Spinal cord (tissue), 10 donors: ENCODE results near the gene SASH1. TPM values are rescaled to one million over a fixed set of nuclear protein-coding genes. Genes with fewer than 3 reads are reported as not detected.
A peak's percentile ranks its signal among the peaks of the same experiment; 100 is the strongest.

Source experiments
- DNase-seq, 6 donors: peaks; one replicate each; pipeline versions ENCODE4 v3.0.0 to v3.0.0-alpha.2; 2013 to 2015; ENCODE audit warnings: low spot score in 6 of 6, low read depth in 4 of 6
- H3K27ac ChIP-seq: one replicate; pipeline ENCODE4 v1.5.1; 2013; ENCODE audit warnings: low read depth, low read length, control low read depth
- H3K27me3 ChIP-seq: one replicate; pipeline ENCODE4 v1.6.1; 2013; ENCODE audit warnings: low read length; ENCODE audit not compliant: control insufficient read depth, insufficient read depth
- H3K36me3 ChIP-seq: one replicate; pipeline ENCODE4 v1.6.1; 2013; ENCODE audit warnings: low read length; ENCODE audit not compliant: control insufficient read depth, insufficient read depth
- H3K4me1 ChIP-seq: one replicate; pipeline ENCODE4 v1.6.1; 2013; ENCODE audit warnings: low read length; ENCODE audit not compliant: control insufficient read depth, insufficient read depth
- H3K4me3 ChIP-seq: one replicate; pipeline ENCODE4 v1.5.1; 2013; ENCODE audit warnings: low read depth, low read length, control low read depth
- H3K9me3 ChIP-seq: one replicate; pipeline ENCODE4 v1.6.1; 2013; ENCODE audit warnings: low read length; ENCODE audit not compliant: control insufficient read depth, insufficient read depth
- WGBS: methylation state at CpG from one replicate; pipeline ENCODE4 v1.1.5; 2013; ENCODE audit warnings: missing lambda C conversion rate; ENCODE audit not compliant: insufficient coverage; 5-methylcytosine and 5-hydroxymethylcytosine counted together
- polyA plus RNA-seq, 2 donors: library from polyadenylated mRNA; unstranded; fragments of 120-200 nt; gene quantifications; one replicate each; pipeline ENCODE4 v1.2.1, GENCODE V29; 2013; ENCODE audit not compliant: insufficient read length in 2 of 2
- total RNA-seq, 2 donors: library from RNA; depleted of rRNA in 1 of 2; stranded (reverse); fragments of 120-200 nt in 1 of 2; fragments of >200 nt in 1 of 2; gene quantifications; one replicate each; pipeline versions ENCODE4 v1.2.3 to v1.2.4, GENCODE V29; 2013 to 2014
- donor health status: healthy.

The SASH1 gene
- total and polyA plus RNA-seq, 4 donors = 51.0 to 77.3 (median 59.4) TPM

- Histone ChIP-seq H3K9me3 (no peaks in the 10 kb centered on the region), H3K36me3 (peaks cover 3% of the 10 kb centered on the region), H3K27ac (peak overlapping the region; percentile 57), H3K27me3 (no peaks in the 10 kb centered on the region), H3K4me1 (peaks cover 14% of the 10 kb centered on the region), H3K4me3 (no peak overlapping the region)
- peak in 2 of 6 donors; percentile 34 to 65 for DNase-seq
- WGBS = 10% methylated on average over 2 of the region's 6 CpGs
Observed at GRCh38 chr6:148491638-148492251, 149.1 kb downstream of the SASH1 start.

- peak overlapping the region; percentile 62 for H3K27ac ChIP-seq
- WGBS = 90% methylated on average over 2 of the region's 5 CpGs
- DNase-seq = no peak
Observed at GRCh38 chr6:148492654-148493290, 150.1 kb downstream of the SASH1 start.

GRCh38 chr6:148493424-148493823 lies 150.8 kb downstream of the SASH1 start:
- no peak overlapping the region for H3K4me3 ChIP-seq
- H3K27ac ChIP-seq = peak overlapping the region; percentile 62
- H3K27me3 ChIP-seq = no peaks in the 10 kb centered on the region
- no peaks in the 10 kb centered on the region for H3K36me3 ChIP-seq
- H3K9me3 ChIP-seq = no peaks in the 10 kb centered on the region
- no peak for DNase-seq
- WGBS = 84% methylated on average over 3 of the region's 6 CpGs
- peaks cover 14% of the 10 kb centered on the region for H3K4me1 ChIP-seq

More at GRCh38 chr6:148492654-148493290, 150.1 kb downstream of the SASH1 start:
- Histone ChIP-seq H3K36me3 (no peaks in the 10 kb centered on the region), H3K27me3 (no peaks in the 10 kb centered on the region), H3K4me1 (peaks cover 14% of the 10 kb centered on the region), H3K9me3 (no peaks in the 10 kb centered on the region), H3K4me3 (no peak overlapping the region)

- Histone ChIP-seq H3K36me3 (no peaks in the 10 kb centered on the region), H3K27ac (peak overlapping the region; percentile 4), H3K4me3 (no peak overlapping the region), H3K4me1 (peaks cover 14% of the 10 kb centered on the region), H3K9me3 (no peaks in the 10 kb centered on the region), H3K27me3 (no peaks in the 10 kb centered on the region)
- DNase-seq = no peak
- 83% methylated on average over 1 of the region's 8 CpGs for WGBS
Observed at GRCh38 chr6:148494226-148494625, 151.6 kb downstream of the SASH1 start.

GRCh38 chr6:148495029-148495428 lies 152.4 kb downstream of the SASH1 start:
- no peak overlapping the region for H3K27ac ChIP-seq
- 100% methylated on average over 2 of the region's 6 CpGs for WGBS

GRCh38 chr6:148497257-148497656 lies 154.6 kb downstream of the SASH1 start:
- no peak overlapping the region for H3K27ac ChIP-seq
- H3K4me1 ChIP-seq = peaks cover 5% of the 10 kb centered on the region
- WGBS = no CpG with 5 or more reads among the region's 2 CpGs
- no peaks in the 10 kb centered on the region for H3K27me3 ChIP-seq
- no peak overlapping the region for H3K4me3 ChIP-seq
- DNase-seq = no peak
- no peaks in the 10 kb centered on the region for H3K36me3 ChIP-seq
- H3K9me3 ChIP-seq = no peaks in the 10 kb centered on the region

More at GRCh38 chr6:148495029-148495428, 152.4 kb downstream of the SASH1 start:
- Histone ChIP-seq H3K4me1 (peaks cover 14% of the 10 kb centered on the region), H3K9me3 (no peaks in the 10 kb centered on the region), H3K36me3 (no peaks in the 10 kb centered on the region), H3K27me3 (no peaks in the 10 kb centered on the region), H3K4me3 (no peak overlapping the region)
- no peak for DNase-seq

GRCh38 chr6:148497717-148498116 lies 155.1 kb downstream of the SASH1 start:
- WGBS = 90% methylated on average over 5 of the region's 5 CpGs
- no peak overlapping the region for H3K27ac ChIP-seq
- no peaks in the 10 kb centered on the region for H3K36me3 ChIP-seq
- H3K4me3 ChIP-seq = no peak overlapping the region
- H3K9me3 ChIP-seq = no peaks in the 10 kb centered on the region
- no peak for DNase-seq
- H3K4me1 ChIP-seq = peaks cover 3% of the 10 kb centered on the region
- H3K27me3 ChIP-seq = no peaks in the 10 kb centered on the region

GRCh38 chr6:148500402-148500801 lies 157.8 kb downstream of the SASH1 start:
- DNase-seq = no peak
- H3K9me3 ChIP-seq = no peaks in the 10 kb centered on the region
- peaks cover 3% of the 10 kb centered on the region for H3K4me1 ChIP-seq
- no peaks in the 10 kb centered on the region for H3K27me3 ChIP-seq
- no peak overlapping the region for H3K4me3 ChIP-seq
- WGBS = no CpG with 5 or more reads among the region's 2 CpGs
- no peak overlapping the region for H3K27ac ChIP-seq
- no peaks in the 10 kb centered on the region for H3K36me3 ChIP-seq

GRCh38 chr6:148501178-148501590 lies 158.5 kb downstream of the SASH1 start:
- Histone ChIP-seq H3K27me3 (no peaks in the 10 kb centered on the region), H3K4me3 (no peak overlapping the region), H3K36me3 (no peaks in the 10 kb centered on the region), H3K9me3 (no peaks in the 10 kb centered on the region), H3K4me1 (peaks cover 3% of the 10 kb centered on the region), H3K27ac (no peak overlapping the region)
- 40% methylated on average over 2 of the region's 5 CpGs for WGBS
- no peak for DNase-seq
